GM18519 (cell line): Measurements from ENCODE around the gene KCNJ1.
A peak's percentile ranks its signal among the peaks of the same experiment; 100 is the strongest.

Experiments used
- ATAC-seq: cut with Tn5 transposase; IDR thresholded peaks from one replicate; pipeline ENCODE4 v1.9.1; 2021; ENCODE audit warnings: mild to moderate bottlenecking, moderate library complexity; ENCODE audit not compliant: unreplicated experiment, low FRiP score

Gene KCNJ1

DNA sequence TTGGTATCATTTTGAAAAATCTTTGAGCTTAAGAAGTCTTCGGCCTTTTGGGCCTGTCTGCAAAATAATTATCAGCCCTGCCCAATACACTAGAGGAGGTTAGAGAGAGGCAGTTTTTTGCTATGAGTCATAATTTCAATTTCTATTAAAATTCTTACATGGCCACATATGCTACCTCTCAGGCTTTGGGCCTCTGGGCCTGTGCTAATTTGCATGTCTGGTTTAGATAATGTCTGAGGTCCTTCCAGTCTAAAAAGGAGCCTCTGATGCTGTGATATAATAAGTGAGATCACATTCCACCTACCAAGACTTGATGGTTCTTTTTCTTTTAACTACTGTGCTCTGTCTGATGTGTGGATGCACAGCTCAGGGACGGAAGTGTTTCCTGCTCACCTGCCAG lies 70.8 kb downstream of the KCNJ1 start:
- ATAC-seq = peak; percentile 100

DNA sequence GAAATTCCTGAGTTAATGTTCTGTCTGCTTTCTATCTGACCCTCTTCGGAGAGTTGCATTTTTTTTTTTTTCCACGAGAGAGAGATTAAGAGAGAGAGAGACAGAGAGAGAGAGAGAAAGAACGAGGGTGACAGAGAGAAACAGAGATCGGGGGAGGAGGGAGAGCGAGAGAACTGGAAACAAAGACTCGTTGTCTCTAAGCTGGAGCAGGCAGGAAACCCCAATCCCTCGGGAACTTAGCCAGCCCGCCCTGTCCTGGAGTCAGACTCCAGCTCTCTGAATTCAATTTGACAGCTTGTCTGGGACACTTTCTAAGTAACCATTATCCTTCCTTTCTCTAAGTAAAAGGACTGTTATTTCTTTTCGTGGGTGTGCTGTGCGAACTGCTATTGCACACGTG lies 76.9 kb downstream of the KCNJ1 start:
- ATAC-seq = no peak

GRCh38 chr11:128789497-128790150 lies 77.5 kb downstream of the KCNJ1 start:
- ATAC-seq = no peak
